Epithelial cell of prostate (primary cell): ENCODE data around the gene INO80.

Experiments
- DNase-seq: peaks from one replicate; pipeline ENCODE4 v3.0.0-alpha.2; 2011; ENCODE audit warnings: low read depth, low spot score
- H3K27ac ChIP-seq: fragments of 450-650 bp; 2 replicates; pipeline ENCODE4 v1.5.1; 2017; ENCODE audit warnings: mild to moderate bottlenecking

Gene INO80

DNA sequence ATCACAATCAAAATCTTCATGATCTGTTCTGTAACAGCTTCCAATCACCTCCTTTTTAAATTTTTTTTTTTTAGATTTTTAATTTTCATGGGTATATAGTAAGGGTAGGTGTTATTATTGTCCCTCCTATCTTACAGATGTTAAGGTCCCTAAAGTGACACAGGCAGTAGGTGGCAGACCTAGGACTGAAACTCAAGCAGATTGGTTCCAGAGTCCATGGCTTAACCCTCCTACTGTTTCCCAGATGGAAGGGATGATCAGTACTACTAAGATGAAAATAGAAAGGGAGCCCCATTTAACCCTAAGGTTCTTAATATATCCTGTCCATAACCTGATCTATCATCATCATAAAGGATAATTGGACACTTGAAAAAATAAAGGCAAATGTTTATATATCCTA lies 105.7 kb downstream of the INO80 start:
- H3K27ac ChIP-seq, result no peak overlapping the region
- no peak for DNase-seq

DNA sequence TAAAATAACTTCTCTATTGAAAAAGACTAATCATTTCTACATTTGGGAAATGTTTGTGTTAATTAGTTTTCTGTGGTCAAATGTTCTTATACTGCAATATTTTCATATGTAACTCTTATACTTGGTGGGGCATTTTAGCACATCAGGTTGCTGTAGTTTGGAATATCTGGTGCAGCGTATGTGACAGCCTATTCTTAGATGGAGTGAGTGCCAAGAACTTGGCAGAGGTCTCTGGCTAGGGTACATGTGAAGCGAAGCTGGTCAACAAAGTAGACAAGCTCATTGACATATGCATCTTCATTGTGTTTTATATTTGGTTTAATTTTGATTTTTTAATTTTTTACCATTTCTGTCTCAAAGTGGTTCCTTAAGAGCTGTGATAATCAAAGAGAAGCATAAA lies 109.6 kb downstream of the INO80 start:
- DNase-seq, result no peak
- no peak overlapping the region for H3K27ac ChIP-seq

DNA sequence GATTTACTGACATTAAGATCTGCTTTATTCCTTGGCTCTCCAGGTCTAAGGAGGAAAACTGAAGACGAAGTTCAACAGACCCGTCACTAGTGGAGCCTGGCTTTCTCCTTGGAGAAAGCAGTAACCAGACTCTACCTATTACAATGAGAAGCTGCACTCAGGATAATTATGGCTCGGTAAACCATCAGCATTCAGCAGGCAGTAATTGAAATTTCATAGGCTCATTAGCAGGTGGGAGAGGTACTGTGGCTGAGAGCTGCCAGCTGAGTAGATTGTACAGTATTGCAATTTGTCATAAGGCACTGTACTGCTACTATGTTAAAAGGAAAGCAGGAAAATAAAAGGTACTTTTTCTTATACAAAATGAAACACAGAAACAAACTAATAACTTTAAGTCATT lies 111.6 kb downstream of the INO80 start:
- no peak overlapping the region for H3K27ac ChIP-seq
- DNase-seq, result no peak

DNA sequence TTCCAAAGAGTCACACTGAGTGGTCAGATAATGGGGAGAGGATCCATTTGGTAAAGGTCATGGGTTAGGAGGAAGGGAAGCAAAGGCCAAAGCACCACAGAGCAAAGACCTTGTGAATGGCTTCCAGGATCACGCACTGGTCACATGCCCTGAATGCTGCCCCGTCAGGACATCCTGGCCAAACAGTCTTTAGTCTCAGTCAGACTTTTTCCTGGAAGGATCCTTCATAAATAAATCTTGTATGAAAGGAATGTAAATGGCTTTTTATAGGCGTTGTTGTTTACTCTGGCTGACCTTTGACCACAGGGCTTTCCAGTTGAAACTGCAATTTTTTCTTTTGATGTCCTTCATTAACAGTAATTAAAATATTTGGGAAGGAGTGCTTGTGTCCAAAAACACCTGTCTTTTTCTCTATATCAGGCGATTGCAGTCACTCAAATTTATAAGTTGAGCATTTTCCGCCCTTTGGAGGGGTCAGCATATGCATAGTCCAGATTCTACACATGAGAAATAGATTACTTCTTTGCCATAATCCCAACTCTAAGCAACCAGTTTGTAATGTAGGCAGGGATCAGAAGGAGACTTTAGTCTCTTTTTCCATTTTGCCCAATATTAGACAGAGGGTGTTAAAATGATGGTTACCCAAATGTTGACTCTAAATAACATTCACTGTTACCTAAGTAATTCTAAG lies 114.4 kb downstream of the INO80 start:
- no peak for DNase-seq
- peak overlapping the region; percentile 79 for H3K27ac ChIP-seq

DNA sequence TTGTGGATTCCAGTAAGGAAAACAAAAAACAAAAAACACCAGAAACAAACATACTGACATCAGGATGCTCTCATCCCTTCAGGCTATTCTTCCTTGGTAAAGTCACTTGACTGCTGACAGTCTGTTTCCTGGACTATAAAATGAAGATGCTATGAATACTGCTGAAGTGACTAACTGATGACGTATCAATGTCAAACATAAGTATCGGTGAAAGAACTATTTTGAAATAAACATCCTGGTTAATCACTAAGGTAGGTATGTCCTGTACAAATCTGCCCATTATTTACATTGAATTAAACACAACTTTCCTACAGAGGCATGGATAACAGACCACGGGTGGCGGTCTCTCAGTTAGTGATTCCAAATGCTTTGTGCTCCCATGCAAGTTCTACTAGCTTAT lies 116.9 kb downstream of the INO80 start:
- peak; percentile 98 for DNase-seq
- H3K27ac ChIP-seq, result peak overlapping the region; percentile 79

DNA sequence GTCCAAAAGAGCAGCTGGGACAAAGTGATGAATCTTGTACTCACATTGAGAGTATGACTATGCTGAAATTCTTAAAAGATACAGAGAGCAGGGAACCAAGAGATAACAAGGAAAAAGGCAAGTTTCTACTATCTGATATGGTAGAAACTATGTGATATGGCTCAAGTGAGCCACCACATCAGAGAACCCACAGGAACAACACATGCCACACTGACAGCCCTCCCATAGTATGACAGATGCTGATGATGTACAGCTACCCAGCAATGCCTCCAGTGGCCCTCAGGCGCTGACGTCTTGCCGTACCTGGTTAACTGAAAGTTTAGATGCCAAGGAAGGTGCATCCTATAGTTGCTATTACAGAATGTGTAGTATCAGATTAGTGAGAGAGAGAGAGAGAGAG lies 120.4 kb downstream of the INO80 start:
- DNase-seq, result no peak
- no peak overlapping the region for H3K27ac ChIP-seq

DNA sequence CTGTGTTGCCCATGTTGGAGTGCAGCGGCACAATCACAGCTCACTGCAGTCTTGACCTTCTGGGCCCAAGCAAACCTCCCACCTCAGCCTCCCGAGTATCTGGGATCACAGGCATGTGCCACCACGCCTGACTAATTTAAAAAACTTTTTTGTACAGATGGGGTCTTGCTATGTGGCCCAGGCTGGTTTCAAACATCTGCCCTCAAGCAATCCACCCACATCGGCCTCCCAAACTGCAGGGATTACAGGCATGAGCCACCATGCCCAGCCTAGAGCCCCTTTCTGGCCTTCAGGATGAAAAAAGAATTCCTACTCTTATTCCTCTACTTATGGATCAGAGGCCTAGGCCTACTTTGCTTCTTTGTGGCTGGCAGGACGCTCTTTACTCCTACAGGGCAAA lies 123.3 kb downstream of the INO80 start:
- no peak for DNase-seq
- H3K27ac ChIP-seq, result no peak overlapping the region

DNA sequence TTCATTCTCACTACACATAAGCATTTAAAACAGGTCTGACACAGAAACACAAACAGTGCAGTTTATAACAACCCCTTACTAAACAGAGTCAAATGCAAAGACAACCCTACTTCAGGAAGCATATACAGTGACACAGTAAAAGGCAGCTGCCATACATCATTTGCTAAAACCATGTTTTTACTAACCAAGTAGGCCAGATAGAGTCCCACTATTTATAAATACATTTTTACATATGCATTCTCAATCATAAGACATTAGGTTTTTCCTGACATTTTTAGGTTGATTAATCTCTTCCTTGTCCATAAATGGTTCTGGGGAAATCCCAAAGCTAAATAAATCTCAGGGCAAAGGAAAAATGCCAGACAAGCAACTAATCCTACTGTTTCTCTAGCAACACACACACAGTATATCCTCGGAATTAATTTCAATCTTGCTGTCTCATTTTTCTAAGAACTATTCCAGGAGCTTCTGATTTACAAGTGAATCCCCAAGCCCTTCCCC lies 123.8 kb downstream of the INO80 start:
- DNase-seq, result no peak
- no peak overlapping the region for H3K27ac ChIP-seq

DNA sequence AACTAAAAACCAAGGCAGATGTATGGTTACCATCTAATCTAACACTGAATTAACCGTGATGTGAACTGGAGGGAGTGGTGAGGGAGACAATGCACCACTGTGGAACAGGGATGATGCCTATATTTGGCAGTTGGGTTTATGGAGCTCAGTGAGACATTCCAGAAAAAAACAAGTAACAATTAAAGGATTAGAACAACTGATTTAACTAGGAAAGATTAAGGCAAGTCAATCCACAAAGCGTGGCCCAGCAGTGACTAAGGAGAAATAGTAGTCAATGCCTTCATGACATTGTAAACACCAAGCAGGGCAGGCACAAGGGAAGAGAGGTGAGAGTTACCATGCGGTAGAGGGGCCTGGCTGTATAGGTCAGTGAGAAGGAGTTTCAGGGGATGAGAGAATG lies 124.7 kb downstream of the INO80 start:
- no peak for DNase-seq
- no peak overlapping the region for H3K27ac ChIP-seq

DNA sequence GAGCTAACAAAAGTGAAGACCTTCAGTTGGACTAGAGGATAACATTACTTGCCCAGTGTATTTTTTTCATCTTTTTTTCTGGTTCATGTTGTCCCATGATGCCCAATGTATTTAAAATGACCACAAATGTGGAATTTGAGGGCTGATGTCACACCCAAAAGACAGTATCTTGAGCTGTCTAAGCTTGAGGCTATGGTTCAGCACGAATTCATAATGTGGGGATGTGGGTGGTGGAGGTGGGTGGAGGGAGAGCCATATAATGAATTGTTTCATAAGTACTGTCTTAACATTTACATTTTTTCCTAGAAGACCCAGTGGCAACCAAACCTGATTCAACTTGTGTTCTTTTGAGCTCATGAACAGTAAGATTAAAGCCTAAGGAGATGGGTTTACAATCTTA lies 125.3 kb downstream of the INO80 start:
- no peak for DNase-seq
- H3K27ac ChIP-seq, result no peak overlapping the region

DNA sequence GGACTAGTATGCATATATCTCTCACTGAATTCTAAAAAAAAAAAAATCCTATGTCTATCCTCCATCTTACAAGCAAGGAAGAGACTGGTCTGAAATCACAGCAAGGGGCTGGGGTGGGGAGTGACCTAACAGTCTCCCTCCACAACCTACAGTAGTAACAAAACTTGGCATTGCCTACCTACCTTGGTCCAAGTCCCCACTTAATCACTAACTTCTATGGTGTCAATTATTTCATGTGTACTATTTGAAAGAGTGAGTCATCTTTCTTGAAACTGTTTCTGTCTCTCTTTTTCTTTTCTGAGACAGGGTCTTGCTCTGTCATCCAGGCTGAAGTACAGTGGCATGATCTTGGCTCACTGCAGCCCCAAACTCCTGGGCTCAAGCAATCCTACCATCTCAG lies 126.0 kb downstream of the INO80 start:
- H3K27ac ChIP-seq, result no peak overlapping the region
- no peak for DNase-seq

DNA sequence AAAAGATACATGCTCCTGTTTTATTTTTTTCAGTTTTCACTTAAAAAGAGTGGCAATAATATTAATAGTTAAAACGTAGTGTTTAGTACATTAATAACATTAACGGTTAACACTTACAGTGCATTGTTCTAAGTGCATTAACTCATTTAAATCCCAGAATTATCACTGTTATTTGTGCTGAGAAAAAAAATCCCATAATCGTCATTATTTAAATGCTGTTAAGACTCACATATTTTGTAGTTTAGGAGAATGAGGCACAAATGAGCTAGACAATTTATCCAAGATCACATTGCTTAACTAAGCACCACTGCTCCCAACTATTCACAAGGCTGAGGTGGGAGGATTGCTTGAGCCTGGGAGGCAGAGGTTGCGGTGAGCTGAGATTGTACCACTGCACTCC lies 127.9 kb downstream of the INO80 start:
- H3K27ac ChIP-seq, result no peak overlapping the region
- DNase-seq, result no peak

DNA sequence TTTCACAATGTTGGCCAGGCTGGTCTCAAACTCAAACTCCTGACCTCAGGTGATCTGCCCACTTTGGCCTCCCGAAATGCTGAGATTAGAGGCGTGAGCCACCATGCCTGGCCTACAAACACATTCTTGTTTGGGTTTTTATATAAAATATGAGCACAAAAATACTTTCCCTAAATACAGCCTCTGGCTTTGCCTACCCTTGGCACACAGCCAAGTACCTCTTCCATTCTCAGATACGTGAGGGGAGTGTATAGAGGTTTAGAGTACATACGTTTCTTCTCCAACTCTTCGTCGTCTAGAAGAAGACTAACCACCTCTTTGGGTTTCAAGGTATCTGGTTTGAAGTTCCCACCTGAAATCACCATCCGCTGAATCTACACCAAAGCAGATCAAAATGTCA lies 129.3 kb downstream of the INO80 start:
- no peak overlapping the region for H3K27ac ChIP-seq
- DNase-seq, result no peak

DNA sequence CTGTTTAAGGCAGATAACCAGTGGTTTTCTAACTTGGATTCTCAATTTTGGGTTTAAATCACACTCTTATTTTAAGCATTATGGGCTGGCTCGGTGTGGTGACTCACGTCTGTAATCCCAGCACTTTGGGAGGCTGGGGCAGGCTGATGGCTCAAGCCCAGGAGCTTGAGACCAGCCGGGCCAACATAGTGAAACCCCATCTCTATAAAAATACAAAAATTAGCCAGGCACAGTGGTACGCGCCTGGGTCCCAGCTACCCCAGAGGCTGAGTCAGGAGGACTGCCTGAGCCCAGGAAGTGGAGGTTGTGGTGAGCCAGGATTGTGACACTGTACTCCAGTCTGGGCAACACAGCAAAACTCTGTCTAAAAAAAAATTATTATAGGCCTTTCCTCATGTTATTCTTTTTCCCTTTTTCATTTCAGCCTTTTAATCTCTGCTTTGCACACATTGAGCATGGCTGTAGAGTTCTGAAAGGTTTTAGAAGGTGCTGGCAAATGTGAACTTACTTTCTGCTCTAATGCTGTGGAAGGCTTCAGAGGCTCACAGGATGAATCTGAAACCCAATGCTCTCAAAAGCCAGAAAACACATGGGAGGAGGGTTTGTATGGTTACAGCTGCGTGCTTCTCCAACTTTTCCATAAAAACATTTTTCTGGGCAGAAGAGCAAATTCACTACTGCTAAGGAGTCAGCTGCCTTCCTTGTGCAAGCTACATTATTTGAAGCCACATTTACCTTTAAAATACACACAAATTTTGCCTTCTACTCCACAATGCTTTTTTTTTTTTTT lies 130.3 kb downstream of the INO80 start:
- DNase-seq, result no peak
- H3K27ac ChIP-seq, result no peak overlapping the region

DNA sequence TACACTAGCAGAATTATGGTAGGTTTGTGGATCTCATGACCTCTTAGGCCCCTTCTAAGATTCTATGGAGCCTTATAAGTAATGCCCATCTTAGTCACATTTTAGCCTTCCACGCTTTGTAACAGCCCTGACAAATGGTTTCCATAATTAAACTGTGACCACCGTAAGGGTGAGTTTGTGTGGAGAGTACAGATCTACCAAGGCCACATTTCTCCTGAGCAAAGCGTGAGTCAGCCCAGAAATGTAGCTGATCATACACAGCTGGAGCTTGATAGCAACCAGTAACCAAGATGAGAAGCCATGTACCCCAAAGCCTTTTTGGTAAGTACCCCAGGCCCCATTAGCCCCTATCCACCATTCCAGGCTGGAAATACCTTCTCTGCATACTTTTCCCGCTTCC lies 131.1 kb downstream of the INO80 start:
- no peak overlapping the region for H3K27ac ChIP-seq
- DNase-seq, result no peak

DNA sequence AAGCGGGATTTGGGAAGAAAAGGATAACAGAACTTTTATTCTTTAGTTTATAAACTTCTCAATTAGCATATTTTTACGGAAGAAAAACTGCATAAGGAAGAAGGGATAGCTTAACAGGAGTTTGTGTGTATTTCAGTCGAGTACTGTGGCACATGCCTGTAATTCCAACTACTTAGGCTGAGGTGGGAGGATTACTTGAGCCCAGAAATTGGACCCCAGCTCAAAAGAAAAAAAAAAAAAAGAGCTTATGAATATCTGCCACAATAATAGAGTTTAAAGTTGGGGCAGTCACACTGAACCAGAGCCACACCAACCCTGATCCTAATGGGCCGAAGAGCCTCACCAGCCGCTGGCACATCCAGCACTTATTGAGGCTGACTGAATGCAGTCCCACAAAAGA lies 131.7 kb downstream of the INO80 start:
- no peak for DNase-seq
- H3K27ac ChIP-seq, result no peak overlapping the region

DNA sequence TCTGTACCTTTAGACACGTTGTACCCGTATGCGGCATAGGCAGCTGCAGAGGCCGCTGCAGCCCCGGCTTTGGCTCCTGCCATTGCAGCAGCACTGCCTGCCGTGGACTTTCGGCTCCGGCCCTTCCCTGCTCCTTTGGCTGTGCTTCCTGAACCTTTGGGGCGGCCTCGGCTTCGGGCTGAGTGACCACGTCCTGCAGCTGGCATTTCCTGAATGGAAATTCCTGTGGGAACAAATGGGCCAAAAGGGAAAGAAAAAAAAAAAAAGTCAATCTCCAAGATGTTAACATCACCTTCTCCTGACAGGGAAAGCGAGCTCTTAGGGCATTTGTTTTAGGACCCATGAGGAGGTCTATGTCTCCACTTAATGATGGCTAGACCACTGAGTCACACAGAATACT lies 133.2 kb downstream of the INO80 start:
- H3K27ac ChIP-seq, result no peak overlapping the region
- DNase-seq, result no peak

DNA sequence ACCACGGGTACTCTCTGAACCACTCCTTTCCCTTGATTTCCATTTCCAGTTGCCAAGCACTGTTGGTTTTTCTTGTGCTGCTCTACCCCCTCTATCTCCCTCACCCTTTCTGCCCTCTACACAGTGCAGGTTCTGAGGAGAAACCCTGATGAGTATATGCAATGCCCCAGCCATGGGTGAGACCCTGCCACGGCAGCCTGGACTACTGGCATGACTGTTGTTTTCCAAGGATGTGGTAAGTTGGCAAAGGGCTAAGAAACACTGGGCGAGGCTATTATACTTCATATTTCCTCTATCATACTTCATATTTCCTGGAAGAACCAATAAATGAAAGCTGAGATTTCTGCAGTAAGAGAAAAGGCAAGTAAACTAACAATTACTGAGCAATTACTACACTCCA lies 134.9 kb downstream of the INO80 start:
- no peak for DNase-seq
- no peak overlapping the region for H3K27ac ChIP-seq

DNA sequence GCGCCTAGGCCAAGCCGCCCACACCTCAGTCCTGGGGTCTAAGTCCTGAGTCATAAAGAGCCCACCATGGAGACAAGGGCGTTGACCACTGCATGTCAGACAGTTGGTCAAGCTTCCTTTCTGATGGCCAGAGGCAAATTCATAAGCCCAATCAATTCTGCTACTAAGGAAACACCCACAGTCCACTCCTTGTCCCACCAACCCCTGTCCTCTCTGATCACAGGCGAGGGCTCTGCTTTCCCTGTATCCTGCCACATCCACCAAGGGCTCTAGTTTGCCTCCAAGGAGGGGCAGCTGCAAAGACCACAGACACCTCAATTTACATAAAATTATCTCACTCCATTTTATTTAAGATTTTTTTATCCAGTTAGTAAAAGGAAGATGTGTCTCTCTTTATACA lies 137.5 kb downstream of the INO80 start:
- no peak for DNase-seq
- H3K27ac ChIP-seq, result no peak overlapping the region

DNA sequence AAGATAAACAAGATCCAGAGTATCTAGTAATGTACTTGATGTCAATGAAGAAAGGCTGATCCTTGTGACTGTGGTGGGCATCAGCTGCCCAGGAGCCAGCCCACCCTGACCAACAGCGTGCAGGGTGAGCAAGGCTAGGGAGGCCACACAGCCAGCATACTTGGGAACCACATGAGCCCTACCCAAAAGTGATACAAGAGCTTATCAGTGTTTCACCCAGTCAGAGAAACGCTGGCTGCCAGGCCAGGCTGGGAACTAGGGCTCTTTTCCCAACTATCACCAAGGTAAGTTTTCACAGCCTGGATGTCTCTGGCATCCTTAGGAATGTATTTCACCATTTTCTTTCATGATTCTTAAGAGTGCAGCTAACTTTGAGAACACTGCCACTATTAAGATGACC lies 137.9 kb downstream of the INO80 start:
- DNase-seq, result no peak
- H3K27ac ChIP-seq, result no peak overlapping the region

DNA sequence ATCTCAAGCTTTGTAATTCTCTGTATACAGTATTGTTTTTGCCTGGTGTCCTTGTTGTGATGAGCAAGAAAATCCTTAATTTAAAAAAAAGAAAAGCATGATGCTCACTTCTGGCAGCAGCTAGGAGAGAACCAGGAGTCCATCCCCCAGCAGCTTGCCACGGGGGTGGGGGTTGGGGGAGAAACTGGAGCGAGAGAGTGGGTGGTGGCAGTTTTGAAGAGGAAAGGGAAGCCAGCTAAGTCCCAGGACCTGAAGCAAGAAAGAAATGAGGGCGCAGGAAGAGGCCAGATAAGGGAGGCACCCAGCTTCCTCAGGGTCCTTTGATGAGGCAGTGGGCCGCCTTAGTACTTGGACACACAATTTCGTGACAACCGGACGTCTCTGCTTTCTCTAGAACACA lies 139.3 kb downstream of the INO80 start:
- no peak overlapping the region for H3K27ac ChIP-seq
- DNase-seq, result no peak

DNA sequence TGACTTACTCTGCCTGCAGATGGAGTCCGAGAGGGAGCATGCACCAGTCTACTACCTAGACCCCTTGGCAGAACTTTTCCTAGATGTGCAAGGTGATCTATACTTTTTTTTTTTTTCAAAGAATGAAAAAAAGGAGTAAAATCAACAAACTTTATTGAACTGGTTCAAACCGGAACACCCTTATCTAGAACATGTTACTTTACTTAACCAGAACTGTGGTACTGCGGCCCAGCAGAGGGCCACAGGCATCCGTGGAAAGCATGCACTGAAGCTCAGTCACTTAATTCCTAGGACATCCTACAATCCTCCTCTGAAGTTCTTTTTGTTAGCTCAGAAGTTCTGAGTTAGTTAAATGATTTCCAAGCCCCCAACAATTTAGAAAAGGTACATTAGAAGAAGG lies 141.2 kb downstream of the INO80 start:
- no peak for DNase-seq
- H3K27ac ChIP-seq, result no peak overlapping the region
